OCI-LY3 (cell line): ENCODE results near the gene MPG.

Experiments
- H2AFZ ChIP-seq: fragments of 200-600, 300-600 bp; shearing (Covaris generic); 2 replicates; pipeline ENCODE4 v1.6.0; 2014; ENCODE audit warnings: antibody characterized with exemption, low read depth, low read length
- H3K27ac ChIP-seq: fragments of 200-600, 300-600 bp; sonication (generic); 2 replicates; pipeline ENCODE4 v1.5.1; 2014; ENCODE audit warnings: mild to moderate bottlenecking, low read length, moderate library complexity, mixed read lengths
- H3K27me3 ChIP-seq: fragments of 200-600, 300-600 bp; sonication (generic); 2 replicates; pipeline ENCODE4 v1.6.1; 2014; ENCODE audit warnings: low read depth, low read length, mixed read lengths
- H3K36me3 ChIP-seq: fragments of 200-600, 300-600 bp; sonication (generic); replicated peaks from 2 replicates; pipeline ENCODE3; 2014; ENCODE audit warnings: low read depth, low read length, mixed read lengths
- H3K4me1 ChIP-seq: fragments of 300-600, 200-600 bp; sonication (generic); 2 replicates; pipeline ENCODE4 v1.6.1; 2014; ENCODE audit warnings: low read length, mixed read lengths
- H3K4me2 ChIP-seq: fragments of 200-600, 300-600 bp; sonication (generic); 2 replicates; pipeline ENCODE4 v1.6.1; 2014; ENCODE audit warnings: low read length, mixed read lengths
- H3K4me3 ChIP-seq: fragments of 300-600, 200-600 bp; sonication (generic); 2 replicates; pipeline ENCODE4 v1.5.1; 2014; ENCODE audit warnings: antibody characterized with exemption, mild to moderate bottlenecking, low read length, moderate library complexity
- H3K79me2 ChIP-seq: fragments of 300-600, 200-600 bp; shearing (Covaris generic); 2 replicates; pipeline ENCODE4 v1.6.1; 2014; ENCODE audit warnings: mild to moderate bottlenecking, low read length, mixed read lengths
- H3K9ac ChIP-seq: fragments of 300-600, 200-600 bp; shearing (Covaris generic); 2 replicates; pipeline ENCODE4 v1.6.0; 2014; ENCODE audit warnings: mild to moderate bottlenecking, low read length, moderate library complexity
- H3K9me3 ChIP-seq: fragments of 200-600, 300-600 bp; shearing (Covaris generic); 2 replicates; pipeline ENCODE4 v1.6.1; 2014; ENCODE audit warnings: low read length, mixed read lengths; ENCODE audit not compliant: insufficient read depth
- H4K20me1 ChIP-seq: fragments of 200-600, 300-600 bp; sonication (generic); 2 replicates; pipeline ENCODE4 v1.6.1; 2016; ENCODE audit warnings: low read length, mixed read lengths; ENCODE audit not compliant: insufficient read depth
- EZH2phosphoT487 ChIP-seq: fragments of 200-600 bp; shearing (Covaris generic); IDR thresholded peaks from 2 replicates; pipeline ENCODE4 v1.6.1; 2018; ENCODE audit warnings: antibody characterized with exemption, mixed run types, low read depth
- TF ChIP-seq, protein P1 (sequence below): fragments of 200-600, 300-600 bp; sonication (generic); IDR thresholded peaks from 2 replicates; pipeline ENCODE4 v1.5.1; 2014; ENCODE audit warnings: antibody characterized with exemption, low read length, low read depth

MPG gene

DNA sequence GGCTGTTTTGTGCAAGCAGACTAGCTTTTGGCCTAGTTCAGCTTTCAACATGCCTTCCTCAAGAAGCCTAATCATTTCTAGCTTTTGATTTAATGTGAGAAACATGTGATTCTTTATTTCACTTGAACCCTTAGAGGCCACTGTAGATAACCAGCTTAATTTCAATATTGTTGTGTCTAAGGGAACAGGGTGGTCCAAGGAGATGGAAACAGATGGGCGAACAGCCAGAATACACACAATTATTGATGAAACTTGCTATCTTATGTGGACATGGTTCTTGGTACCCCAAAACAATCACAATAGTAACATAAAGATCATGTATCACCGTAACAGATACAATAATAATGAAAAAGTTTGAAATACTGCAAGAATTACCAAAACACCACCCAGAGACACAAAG lies 55.7 kb downstream of the MPG start:
- no peak overlapping the region for H3K4me3 ChIP-seq
- H3K9me3 ChIP-seq: no peaks in the 10 kb centered on the region
- peaks cover 5% of the 10 kb centered on the region for H3K4me1 ChIP-seq
- no peak overlapping the region for H3K27ac ChIP-seq
- H3K79me2 ChIP-seq: peaks cover 89% of the 10 kb centered on the region
- H3K27me3 ChIP-seq: no peaks in the 10 kb centered on the region
- H3K36me3 ChIP-seq: peaks cover 20% of the 10 kb centered on the region
- no peak overlapping the region for H3K4me2 ChIP-seq
- H3K9ac ChIP-seq: no peak overlapping the region
- H4K20me1 ChIP-seq: peaks cover 27% of the 10 kb centered on the region
- H2AFZ ChIP-seq: no peak overlapping the region
- TF ChIP-seq, protein P1, sequence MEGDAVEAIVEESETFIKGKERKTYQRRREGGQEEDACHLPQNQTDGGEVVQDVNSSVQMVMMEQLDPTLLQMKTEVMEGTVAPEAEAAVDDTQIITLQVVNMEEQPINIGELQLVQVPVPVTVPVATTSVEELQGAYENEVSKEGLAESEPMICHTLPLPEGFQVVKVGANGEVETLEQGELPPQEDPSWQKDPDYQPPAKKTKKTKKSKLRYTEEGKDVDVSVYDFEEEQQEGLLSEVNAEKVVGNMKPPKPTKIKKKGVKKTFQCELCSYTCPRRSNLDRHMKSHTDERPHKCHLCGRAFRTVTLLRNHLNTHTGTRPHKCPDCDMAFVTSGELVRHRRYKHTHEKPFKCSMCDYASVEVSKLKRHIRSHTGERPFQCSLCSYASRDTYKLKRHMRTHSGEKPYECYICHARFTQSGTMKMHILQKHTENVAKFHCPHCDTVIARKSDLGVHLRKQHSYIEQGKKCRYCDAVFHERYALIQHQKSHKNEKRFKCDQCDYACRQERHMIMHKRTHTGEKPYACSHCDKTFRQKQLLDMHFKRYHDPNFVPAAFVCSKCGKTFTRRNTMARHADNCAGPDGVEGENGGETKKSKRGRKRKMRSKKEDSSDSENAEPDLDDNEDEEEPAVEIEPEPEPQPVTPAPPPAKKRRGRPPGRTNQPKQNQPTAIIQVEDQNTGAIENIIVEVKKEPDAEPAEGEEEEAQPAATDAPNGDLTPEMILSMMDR: no peak
- TF ChIP-seq EZH2phosphoT487: no peak
